Islet of Langerhans (tissue), 1 donor: Measurements from ENCODE around the gene MAST1.
"Not testable (repeated sequence)": the region's sequence is repeated elsewhere in the genome, so short reads cannot be mapped to it uniquely, and the experiment has no call there.

Experiments used
- FAIRE-seq: peaks from one replicate; lab custom pipeline; 2011; peaks lifted over from hg19 to GRCh38; lab: Jason Lieb, UNC

The MAST1 gene

DNA sequence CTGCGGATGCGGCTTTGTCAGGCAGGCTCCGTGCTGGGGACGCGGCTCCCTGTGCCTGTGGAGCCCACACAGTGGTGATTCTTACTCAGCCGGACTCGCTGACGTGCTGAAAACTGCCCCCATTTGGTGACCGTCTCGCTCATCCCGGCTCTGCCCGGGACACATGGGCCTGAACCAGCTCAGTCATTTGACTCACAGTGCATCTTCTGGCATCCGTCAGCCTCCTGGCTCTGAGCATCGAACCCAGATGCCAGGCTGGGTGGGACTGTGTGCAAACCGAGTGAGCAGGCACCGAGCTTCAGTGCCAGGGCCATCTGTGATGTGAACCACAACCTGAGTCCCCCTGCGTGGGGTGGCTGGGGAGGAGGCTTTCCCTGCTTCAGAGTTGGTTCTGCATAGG, 58.1 kb downstream of the MAST1 start:
- FAIRE-seq, result no peak

DNA sequence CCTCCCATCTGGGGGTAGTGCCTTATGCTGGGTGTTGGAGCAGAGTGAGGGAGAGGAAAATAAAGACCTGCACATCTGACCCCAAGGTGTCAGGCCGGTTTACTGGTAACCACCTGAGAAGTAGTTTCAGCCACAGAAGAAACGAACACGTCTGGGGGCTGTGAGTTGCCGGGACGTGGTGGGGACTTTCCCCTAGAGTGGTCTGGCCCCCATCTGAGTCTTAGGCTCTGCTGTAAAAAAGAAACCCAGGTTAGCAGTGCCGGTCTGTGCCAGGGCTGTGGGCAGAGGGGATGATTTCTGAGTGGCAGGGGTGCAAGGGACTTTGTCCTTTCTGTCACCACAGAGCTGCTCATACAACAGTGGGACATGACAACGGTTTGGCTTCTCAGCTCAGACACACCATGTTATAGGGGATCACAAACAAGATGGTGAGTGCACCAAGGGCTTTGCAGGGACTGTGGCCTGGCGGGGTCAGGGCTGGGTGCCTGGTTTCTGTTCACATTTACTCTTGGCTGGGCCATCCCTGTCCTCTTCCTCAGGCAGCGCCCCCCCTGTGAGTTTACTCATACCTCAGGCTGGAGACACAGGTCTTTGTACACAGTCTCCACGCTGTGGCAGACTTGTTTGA, 61.7 kb downstream of the MAST1 start:
- no peak for FAIRE-seq

DNA sequence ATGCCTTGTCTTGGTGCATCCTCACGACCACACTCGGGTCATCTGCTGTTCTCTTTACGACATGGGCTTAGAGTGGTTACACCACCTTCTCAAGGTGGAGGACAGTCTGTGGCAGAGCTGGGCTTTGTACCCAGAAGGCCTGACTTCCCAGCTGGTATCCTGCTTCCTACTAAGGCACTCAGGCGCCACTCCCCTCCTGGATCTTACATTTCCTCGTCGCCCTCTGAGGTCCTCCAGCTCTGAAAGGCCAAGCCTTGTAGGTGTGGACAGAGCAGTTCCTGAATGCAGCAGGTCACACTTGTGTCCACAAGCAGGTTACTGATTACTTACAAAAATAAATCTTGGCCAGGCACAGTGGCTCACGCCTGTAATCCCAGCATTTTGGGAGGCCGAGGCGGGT, 68.9 kb downstream of the MAST1 start:
- FAIRE-seq, result no peak

DNA sequence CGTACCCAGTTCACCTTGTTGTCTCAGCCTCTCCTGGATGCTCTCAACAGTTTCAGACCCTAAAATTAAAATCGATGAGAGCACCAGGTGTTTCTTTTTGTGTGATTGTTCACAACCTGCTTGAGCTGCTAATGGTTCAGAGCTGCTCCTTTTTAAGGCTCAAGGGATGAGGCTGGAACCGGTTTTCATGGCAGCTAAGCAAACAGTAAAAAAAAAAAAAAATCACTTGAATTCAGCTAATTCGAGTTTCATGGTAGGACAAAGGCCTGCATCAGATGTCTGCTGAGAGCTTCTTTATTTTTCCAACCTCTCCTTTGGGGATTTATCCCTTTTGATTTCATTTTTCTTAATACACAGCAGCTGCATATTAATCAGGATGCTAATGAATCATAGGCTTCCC, 74.3 kb downstream of the MAST1 start:
- peak; percentile 62 for FAIRE-seq

DNA sequence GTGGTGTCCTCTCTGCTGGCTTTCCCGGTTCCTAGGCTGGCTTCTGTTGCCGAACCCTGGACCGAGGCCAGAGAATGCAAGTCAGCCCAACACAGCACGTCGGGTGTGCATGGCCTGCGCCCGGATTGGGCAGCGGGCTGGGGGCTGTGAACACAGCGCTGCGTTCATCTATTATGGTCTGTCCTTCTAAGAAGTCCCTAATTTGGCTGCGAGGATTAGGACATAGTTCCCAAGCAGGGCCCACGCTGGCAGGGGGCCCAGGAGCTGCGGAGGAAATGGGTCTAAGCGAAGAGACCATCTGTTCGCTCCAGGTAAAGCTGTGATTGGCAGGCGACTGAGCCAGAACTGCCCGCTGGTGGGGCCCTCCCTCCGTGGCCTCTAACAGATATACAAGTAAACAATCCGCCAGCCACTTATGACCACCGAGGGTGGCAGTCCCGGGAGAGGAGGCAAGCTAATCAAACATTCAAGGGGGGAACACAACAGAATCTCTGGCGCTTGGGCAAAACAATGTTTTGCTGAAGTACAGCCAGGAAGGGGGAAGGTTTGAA, 74.8 kb downstream of the MAST1 start:
- no peak for FAIRE-seq

DNA sequence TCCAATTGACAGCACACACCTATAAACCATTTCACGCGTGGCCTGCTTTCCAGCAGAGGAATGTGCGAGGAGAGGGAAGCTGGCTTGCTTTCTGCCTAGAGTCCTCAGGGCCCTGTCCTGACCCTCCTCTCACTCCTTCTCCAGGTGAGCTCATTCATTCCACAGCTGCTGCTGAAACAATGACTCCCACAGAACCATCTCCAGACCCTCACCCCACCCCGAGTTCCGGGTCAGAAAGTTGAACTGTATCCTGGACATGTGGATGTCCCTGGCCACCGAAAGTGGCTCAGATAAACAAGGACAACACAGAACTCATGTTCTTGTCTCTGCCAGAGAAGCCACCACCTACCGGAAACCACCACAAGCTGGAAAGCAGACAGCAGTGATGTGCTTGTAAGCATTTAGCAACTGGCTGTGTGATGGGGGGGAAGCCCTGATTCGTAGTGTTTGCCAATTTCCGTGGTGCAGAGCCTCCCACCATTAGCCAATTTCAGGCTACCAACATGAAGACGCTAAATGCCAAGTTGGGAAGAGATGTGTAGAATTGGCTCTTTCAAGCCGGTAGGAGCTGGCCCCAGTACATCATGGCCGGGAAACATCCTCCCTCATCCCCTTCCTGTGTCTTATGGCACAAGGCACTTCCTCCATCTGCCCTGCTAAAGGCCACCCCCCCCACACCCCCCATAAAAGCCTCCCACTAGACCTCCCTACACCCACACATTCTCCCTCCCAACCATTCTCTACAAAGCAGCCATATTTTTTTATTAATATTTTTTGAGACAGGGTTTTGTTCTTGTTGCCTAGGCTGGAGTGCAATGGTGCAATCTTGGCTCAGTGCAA, 75.8 kb downstream of the MAST1 start:
- no peak for FAIRE-seq

DNA sequence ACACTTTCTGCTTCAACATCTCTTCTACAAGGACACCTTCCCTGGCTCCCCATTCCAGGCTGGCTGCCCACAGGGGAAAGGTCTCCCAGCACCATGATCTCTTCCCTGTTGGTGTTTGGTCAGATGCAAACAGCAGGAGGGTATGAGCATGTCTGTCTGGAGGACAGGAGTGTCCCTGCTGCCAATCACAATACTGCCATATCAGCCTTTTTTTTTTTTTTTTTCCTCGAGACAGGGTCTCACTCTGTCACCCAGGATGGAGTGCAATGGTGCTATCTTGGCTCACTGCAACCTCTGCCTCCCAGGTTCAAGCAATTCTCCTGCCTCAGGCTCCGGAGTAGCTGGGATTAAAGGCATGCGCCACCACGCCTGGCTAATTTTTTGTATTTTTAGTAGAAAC, 77.5 kb downstream of the MAST1 start:
- not testable (repeated sequence) for FAIRE-seq

DNA sequence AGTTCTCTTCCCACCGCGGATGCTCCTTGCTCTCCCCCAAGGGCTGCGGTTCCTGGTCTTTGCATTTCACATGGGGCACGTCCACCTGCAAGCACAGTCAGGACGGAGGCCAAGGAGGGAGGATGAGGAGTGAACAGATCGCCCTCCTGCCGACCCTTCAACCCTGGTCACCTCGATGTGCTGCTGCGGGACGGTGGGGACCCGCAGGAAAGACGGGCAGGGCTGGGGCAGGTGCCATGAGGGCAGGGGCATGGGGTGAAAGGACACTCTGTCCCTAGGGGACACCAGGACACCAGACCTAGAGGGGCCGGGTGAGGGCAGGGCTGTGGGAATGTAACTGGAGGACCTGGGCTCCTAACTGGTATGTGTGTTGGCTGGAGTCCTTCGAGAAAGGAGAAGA, 79.9 kb downstream of the MAST1 start:
- FAIRE-seq, result no peak

DNA sequence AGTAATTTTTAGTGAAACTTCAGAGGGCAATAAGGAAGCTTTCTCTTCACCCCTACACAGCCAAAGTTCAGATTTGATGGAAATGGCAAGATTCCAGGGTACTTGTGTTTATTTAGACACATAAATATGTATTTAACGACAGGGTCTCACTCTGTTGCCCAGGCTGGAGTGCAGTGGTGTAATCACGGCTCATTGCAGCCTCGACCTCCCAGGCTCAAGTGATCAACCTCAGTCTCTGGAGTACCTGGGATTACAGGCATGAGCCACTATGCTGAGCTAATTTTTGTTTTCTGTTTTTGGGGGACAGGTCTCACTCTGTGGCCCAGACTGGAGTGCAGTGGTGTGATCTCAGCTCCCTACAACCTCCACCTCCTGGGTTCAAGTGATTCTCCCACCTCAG, 82.7 kb downstream of the MAST1 start:
- no peak for FAIRE-seq

DNA sequence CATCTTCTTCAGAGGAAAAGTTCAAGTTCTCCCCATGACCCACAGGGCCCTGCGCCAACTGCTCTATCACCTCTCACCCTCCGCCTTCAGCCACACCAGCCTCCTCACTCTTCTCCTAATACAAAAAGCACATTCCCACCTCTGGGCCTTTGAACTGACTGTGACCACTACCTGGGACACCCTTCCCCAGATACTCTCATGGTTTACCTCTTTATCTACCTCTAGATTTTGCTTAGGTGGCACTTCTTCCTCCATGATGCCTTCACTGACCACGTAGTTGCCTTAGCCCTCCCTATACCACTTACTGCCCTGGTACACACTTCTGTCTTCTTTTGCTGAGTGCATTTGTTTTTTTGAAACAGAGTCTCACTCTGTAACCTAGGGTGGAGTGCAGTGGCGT, 84.6 kb downstream of the MAST1 start:
- no peak for FAIRE-seq
